SK-N-SH treated with all-trans-retinoic acid at 6 μM for 48 hours (cell line): ENCODE results near the gene ZDHHC5.

Experiments
- BACH2 ChIP-seq: fragments of 250-450 bp; sonication (Bioruptor Pico); IDR thresholded peaks from 2 replicates; pipeline ENCODE4 v1.9.0; 2021; ENCODE audit warnings: mild to moderate bottlenecking, borderline replicate concordance
- CREB5 ChIP-seq: fragments of 250-450 bp; sonication (Bioruptor Pico); IDR thresholded peaks from 2 replicates; pipeline ENCODE4 v1.5.1; 2020; ENCODE audit warnings: low read depth, mild to moderate bottlenecking, moderate library complexity
- CSDC2 ChIP-seq: fragments of 250-450 bp; sonication (Bioruptor Pico); IDR thresholded peaks from 2 replicates; pipeline ENCODE4 v1.5.0; 2020; ENCODE audit warnings: mild to moderate bottlenecking, moderate library complexity
- GLIS3 ChIP-seq: fragments of 250-450 bp; sonication (Bioruptor Pico); IDR thresholded peaks from 2 replicates; pipeline ENCODE4 v1.5.0; 2020; ENCODE audit warnings: mild to moderate bottlenecking, moderate library complexity
- ISL1 ChIP-seq: fragments of 250-450 bp; sonication (Bioruptor Pico); IDR thresholded peaks from 2 replicates; pipeline ENCODE4 v2.1.2; 2022; ENCODE audit warnings: mild to moderate bottlenecking, moderate library complexity
- ZFP3 ChIP-seq: fragments of 250-450 bp; sonication (Bioruptor Pico); IDR thresholded peaks from 2 replicates; pipeline ENCODE4 v1.5.0; 2020; ENCODE audit warnings: mild to moderate bottlenecking, moderate library complexity

- no peak for TF ChIP-seq CREB5 (CRISPR knock-in tag)
- TF ChIP-seq CSDC2 = no peak
- TF ChIP-seq ISL1 (CRISPR knock-in tag) = no peak
- no peak for TF ChIP-seq GLIS3 (CRISPR knock-in tag)
- no peak for TF ChIP-seq ZFP3
- no peak for TF ChIP-seq BACH2 (CRISPR knock-in tag)
Observed at GRCh38 chr11:57643802-57644201, 24.1 kb upstream of the ZDHHC5 start.
